Smooth muscle cell (in vitro differentiated cells): Measurements from ENCODE around the gene SARNP. TPM values are rescaled to one million over a fixed set of nuclear protein-coding genes. Genes with fewer than 3 reads are reported as not detected.

Experiments used
- DNase-seq: peaks from one replicate; lab custom pipeline; 2025; ENCODE audit not compliant: unreplicated experiment; lab: John Stamatoyannopoulos, UW
- H2AFZ ChIP-seq: fragments of 200-600 bp; sonication (generic); 2 replicates; pipeline ENCODE4 v1.6.0; 2016; ENCODE audit warnings: antibody characterized with exemption, low read depth, mild to moderate bottlenecking
- H3F3A ChIP-seq: fragments of 200-600 bp; sonication (generic); 2 replicates; pipeline ENCODE4 v1.6.0; 2017; ENCODE audit warnings: antibody characterized with exemption, low read depth
- H3K27ac ChIP-seq: fragments of 200-600 bp; sonication (generic); 2 replicates; pipeline ENCODE4 v1.5.1; 2016; ENCODE audit warnings: low read depth, mild to moderate bottlenecking
- H3K27me3 ChIP-seq: fragments of 200-600 bp; sonication (generic); 2 replicates; pipeline ENCODE4 v1.6.1; 2016; ENCODE audit warnings: low read depth, mild to moderate bottlenecking
- H3K36me3 ChIP-seq: fragments of 200-600 bp; sonication (generic); 2 replicates; pipeline ENCODE4 v1.5.1; 2016; ENCODE audit warnings: low read depth
- H3K4me1 ChIP-seq: fragments of 200-600 bp; sonication (generic); 2 replicates; pipeline ENCODE4 v1.5.1; 2016; ENCODE audit warnings: low read depth
- H3K4me2 ChIP-seq: fragments of 200-600 bp; sonication (generic); 2 replicates; pipeline ENCODE4 v1.6.0; 2016; ENCODE audit warnings: mild to moderate bottlenecking
- H3K4me3 ChIP-seq: fragments of 200-600 bp; sonication (generic); 2 replicates; pipeline ENCODE4 v1.5.1; 2016; ENCODE audit warnings: mild to moderate bottlenecking
- H3K79me2 ChIP-seq: fragments of 200-600 bp; sonication (generic); 2 replicates; pipeline ENCODE4 v1.6.0; 2016; ENCODE audit warnings: low read depth, mild to moderate bottlenecking
- H3K9ac ChIP-seq: fragments of 200-600 bp; sonication (generic); 2 replicates; pipeline ENCODE4 v1.6.0; 2016; ENCODE audit warnings: low read depth
- H3K9me3 ChIP-seq: fragments of 200-600 bp; sonication (generic); replicated peaks from 2 replicates; pipeline ENCODE4 v1.5.1; 2016; ENCODE audit warnings: low read depth
- H4K20me1 ChIP-seq: fragments of 200-600 bp; sonication (generic); 2 replicates; pipeline ENCODE4 v1.6.0; 2016; ENCODE audit warnings: low read depth
- WGBS: methylation state at CpG from one replicate; pipeline ENCODE4 v1.1.7; 2016; ENCODE audit warnings: low lambda C conversion rate; 5-methylcytosine and 5-hydroxymethylcytosine counted together
- polyA plus RNA-seq: library from polyadenylated mRNA; unstranded; fragments of >200 nt; fragmentation: Nextera tagmentation; extraction: Ambion mirVana; gene quantifications from 2 replicates; pipeline ENCODE4 v1.2.1, GENCODE V29; 2016
- total RNA-seq: library from RNA; depleted of rRNA; stranded (reverse); fragments of >200 nt; gene quantifications from 2 replicates; pipeline ENCODE4 v1.2.3, GENCODE V29; 2014
- TF ChIP-seq, protein P1 (sequence below): fragments of 200-600 bp; sonication (generic); IDR thresholded peaks from 2 replicates; pipeline ENCODE4 v1.5.1; 2017; ENCODE audit warnings: borderline replicate concordance, mild to moderate bottlenecking, antibody characterized with exemption; ENCODE audit not compliant: insufficient read depth, poor library complexity, severe bottlenecking

The SARNP gene
- total and polyA plus RNA-seq, 2 experiments from 2014 or later: 128 to 169 TPM

DNA sequence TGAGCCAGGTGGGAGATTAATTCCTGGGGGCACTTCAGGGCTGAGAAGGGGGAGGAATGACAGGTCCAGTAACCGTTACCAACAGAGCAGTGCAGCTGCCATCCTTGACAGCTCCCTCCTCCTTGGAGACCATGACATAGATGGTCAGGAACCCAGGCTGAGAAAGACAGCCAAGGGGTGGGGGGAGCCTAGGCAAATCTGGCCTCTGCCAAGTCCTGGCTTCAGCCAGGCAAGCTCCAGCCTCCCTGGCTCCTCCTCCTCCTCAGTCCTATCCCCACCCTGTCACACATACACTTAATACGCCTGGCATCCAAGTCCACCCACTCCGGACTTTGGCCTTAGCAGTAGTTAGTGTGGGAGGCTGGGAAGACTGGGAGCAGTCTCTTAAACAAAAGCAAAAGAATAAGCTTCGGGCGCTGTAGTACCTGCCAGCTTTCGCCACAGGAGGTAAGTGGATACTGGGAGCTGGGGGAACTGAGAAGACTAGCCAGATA, 97.4 kb downstream of the SARNP start, which contains the start of gene RDH5:
Gene RDH5 (plus strand): TSS at position 323 of the 494 bp plus-strand sequence. CDS start 792 bp downstream, outside the sequence.
- Histone ChIP-seq H3K79me2 (no peaks in the 10 kb centered on the region), H3K9ac (peak within 1 kb of the TSS; percentile 14), H3K4me3 (peak within 1 kb of the TSS; percentile 33), H3K27me3 (no peaks in the 10 kb centered on the region), H3K4me2 (peak within 1 kb of the TSS; percentile 57), H3K27ac (peak within 1 kb of the TSS; percentile 78), H3K36me3 (no peaks in the 10 kb centered on the region), H3K9me3 (no peaks in the 10 kb centered on the region), H3F3A (peaks cover 30% of the 10 kb centered on the region), H2AFZ (no peak within 1 kb of the TSS), H4K20me1 (peaks cover 29% of the 10 kb centered on the region), H3K4me1 (peaks cover 28% of the 10 kb centered on the region)
- TF ChIP-seq, protein P1, sequence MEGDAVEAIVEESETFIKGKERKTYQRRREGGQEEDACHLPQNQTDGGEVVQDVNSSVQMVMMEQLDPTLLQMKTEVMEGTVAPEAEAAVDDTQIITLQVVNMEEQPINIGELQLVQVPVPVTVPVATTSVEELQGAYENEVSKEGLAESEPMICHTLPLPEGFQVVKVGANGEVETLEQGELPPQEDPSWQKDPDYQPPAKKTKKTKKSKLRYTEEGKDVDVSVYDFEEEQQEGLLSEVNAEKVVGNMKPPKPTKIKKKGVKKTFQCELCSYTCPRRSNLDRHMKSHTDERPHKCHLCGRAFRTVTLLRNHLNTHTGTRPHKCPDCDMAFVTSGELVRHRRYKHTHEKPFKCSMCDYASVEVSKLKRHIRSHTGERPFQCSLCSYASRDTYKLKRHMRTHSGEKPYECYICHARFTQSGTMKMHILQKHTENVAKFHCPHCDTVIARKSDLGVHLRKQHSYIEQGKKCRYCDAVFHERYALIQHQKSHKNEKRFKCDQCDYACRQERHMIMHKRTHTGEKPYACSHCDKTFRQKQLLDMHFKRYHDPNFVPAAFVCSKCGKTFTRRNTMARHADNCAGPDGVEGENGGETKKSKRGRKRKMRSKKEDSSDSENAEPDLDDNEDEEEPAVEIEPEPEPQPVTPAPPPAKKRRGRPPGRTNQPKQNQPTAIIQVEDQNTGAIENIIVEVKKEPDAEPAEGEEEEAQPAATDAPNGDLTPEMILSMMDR: no peak
- WGBS: 57% methylated on average over 6 of the region's 6 CpGs
- DNase-seq: no peak

DNA sequence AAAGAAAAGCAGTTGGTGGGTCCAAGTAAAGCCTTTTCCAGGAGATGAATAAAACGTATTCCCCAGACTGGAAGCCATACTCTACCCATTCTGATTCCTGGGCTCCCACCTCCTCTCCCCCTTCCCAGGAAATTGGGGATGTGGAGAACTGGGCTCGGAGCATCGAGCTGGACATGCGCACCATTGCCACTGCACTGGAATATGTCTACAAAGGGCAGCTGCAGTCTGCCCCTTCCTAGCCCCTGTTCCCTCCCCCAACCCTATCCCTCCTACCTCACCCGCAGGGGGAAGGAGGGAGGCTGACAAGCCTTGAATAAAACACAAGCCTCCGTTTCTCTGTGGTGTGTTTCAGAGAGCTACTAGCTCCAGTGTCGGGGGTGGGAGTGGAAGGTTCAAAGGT, 98.2 kb downstream of the SARNP start:
- Histone ChIP-seq H2AFZ (no peak overlapping the region), H3K27me3 (no peaks in the 10 kb centered on the region), H3K4me2 (no peak overlapping the region), H3K4me3 (no peak overlapping the region), H4K20me1 (peaks cover 21% of the 10 kb centered on the region), H3K9ac (no peak overlapping the region), H3F3A (peaks cover 26% of the 10 kb centered on the region), H3K4me1 (peaks cover 28% of the 10 kb centered on the region), H3K27ac (no peak overlapping the region), H3K36me3 (no peaks in the 10 kb centered on the region), H3K79me2 (no peaks in the 10 kb centered on the region), H3K9me3 (no peaks in the 10 kb centered on the region)
- TF ChIP-seq, protein P1: no peak
- WGBS: 91% methylated on average over 7 of the region's 7 CpGs
- DNase-seq: no peak

DNA sequence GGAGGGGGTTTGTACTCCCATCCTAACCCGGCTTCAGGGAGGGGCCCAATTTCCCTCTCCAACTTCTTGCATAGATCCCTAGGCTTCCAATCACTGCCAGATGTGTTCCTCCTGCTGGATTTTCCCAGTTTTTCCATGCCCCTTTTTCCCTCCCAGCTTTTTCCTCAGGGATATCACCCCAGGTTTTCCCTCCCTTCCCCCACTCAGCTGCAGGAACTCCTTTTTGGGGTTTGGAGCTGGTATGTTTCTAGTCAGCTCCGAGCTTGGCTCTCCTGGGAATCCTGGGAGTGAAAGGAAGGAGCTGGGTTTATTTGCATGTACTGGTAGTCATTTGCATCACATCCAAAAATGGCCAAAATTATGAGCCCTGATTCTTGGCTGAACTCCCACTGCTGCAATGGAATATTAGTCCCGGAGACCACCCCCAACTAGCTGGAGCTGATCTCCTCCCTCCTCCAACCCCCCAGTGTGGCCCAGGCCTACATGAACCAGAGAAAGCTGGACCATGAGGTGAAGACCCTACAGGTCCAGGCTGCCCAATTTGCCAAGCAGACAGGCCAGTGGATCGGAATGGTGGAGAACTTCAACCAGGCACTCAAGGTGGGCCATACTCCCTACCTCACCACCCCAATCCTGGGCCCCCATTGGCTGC, 98.8 kb downstream of the SARNP start:
- no peaks in the 10 kb centered on the region for H3K9me3 ChIP-seq
- 92% methylated on average over 4 of the region's 4 CpGs for WGBS
- no peak for DNase-seq
- peaks cover 15% of the 10 kb centered on the region for H4K20me1 ChIP-seq
- no peak overlapping the region for H3K4me3 ChIP-seq
- H3K4me1 ChIP-seq: peaks cover 28% of the 10 kb centered on the region
- no peaks in the 10 kb centered on the region for H3K36me3 ChIP-seq
- H3K9ac ChIP-seq: no peak overlapping the region
- H3K27me3 ChIP-seq: no peaks in the 10 kb centered on the region
- peaks cover 23% of the 10 kb centered on the region for H3F3A ChIP-seq
- H3K27ac ChIP-seq: no peak overlapping the region
- no peak overlapping the region for H2AFZ ChIP-seq
- no peaks in the 10 kb centered on the region for H3K79me2 ChIP-seq
- H3K4me2 ChIP-seq: no peak overlapping the region
- TF ChIP-seq, protein P1: no peak
